H1 (cell line): ENCODE measurements around the gene TAS2R3. TPM values are rescaled to one million over a fixed set of nuclear protein-coding genes. Genes with fewer than 3 reads are reported as not detected.

Experiments used
- BCL11A ChIP-seq, 2 experiments: IDR thresholded peaks; one replicate each; pipeline ENCODE4 v1.6.1; 2011; ENCODE audit warnings: low read depth in 2 of 2, low read length in 2 of 2, mild to moderate bottlenecking in 2 of 2
- HDAC2 ChIP-seq, 2 experiments: fragments of 300-600 bp in 1 of 2; sonication (generic) in 1 of 2; IDR thresholded peaks; 2 replicates each; pipeline ENCODE4 v1.6.1; 2011 to 2012; ENCODE audit warnings: low read depth in 2 of 2, low read length in 2 of 2, mild to moderate bottlenecking in 2 of 2, moderate library complexity in 2 of 2, borderline replicate concordance in 1 of 2, inconsistent platforms in 1 of 2
- RBBP5 ChIP-seq: IDR thresholded peaks from 2 replicates; pipeline ENCODE4 v1.7.1; 2012; ENCODE audit warnings: low read depth, mild to moderate bottlenecking, inconsistent platforms, low read length, moderate library complexity, borderline replicate concordance
- polyA plus RNA-seq, 7 experiments: library from polyadenylated mRNA; depleted of rRNA in 3 of 7; stranded (reverse) in 5 of 7; unstranded in 2 of 7; fragments of >200 nt in 5 of 7; fragments of 200-250 nt in 2 of 7; gene quantifications; 1 replicate in 5 of 7; 2 replicates in 1 of 7; 4 replicates in 1 of 7; pipeline versions ENCODE4 v1.2.1 to v1.2.3, GENCODE V29; 2011 to 2013; ENCODE audit warnings: missing spikeins in 2 of 7, mixed read lengths in 2 of 7
- total RNA-seq: library from RNA; stranded (reverse); fragmentation: NEBNext Ultra II Directional; extraction: Animal tissue kit (Norgen Biotek cat#: 25700); gene quantifications from 2 replicates; pipeline ENCODE4 v1.2.1, GENCODE V29; 2021

The TAS2R3 gene
- total and polyA plus RNA-seq, 2 of the 8 experiments (the other 6 are each of a cell fraction or from before 2014, with no cell fraction given): 0.48 to 0.99 TPM

DNA sequence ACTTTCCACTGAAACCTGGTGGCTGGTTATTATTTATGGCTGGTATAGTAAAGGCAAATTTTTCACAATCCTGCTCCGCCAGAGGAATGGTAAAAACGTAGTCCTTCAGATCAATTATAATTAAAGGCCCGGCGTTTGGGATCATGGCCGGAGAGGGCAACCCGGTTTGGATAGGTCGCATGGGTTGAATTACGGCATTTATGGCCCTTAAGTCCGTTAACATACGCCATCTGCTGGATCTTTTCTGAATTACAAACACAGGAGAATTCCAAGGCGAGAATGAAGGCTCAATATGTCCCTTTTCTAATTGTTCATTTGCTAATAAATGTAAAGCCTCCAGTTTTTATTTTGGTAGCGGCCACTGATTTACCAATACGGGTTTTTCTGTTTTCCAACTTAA, 11.3 kb upstream of the TAS2R3 start (continued):
- no peak for TF ChIP-seq HDAC2 (IDR thresholded peaks at IDR 0.05; ENCODE audit: borderline replicate concordance in 1 of 2, low read depth in 2 of 2, low read length in 2 of 2)
- TF ChIP-seq BCL11A (IDR thresholded peaks at IDR 0.05; ENCODE audit: low read depth in 2 of 2, low read length in 2 of 2): no peak
- TF ChIP-seq RBBP5: no peak
- TF ChIP-seq, all 59 proteins: peak for 2
